Neuronal stem cell (in vitro differentiated cells): ENCODE measurements around the gene RNF215.

ENCODE experiments used
- DNase-seq: peaks from one replicate; pipeline ENCODE4 v3.0.0-alpha.2; 2013; ENCODE audit warnings: low spot score
- H2AFZ ChIP-seq: one replicate; pipeline ENCODE4 v1.6.1; 2013; ENCODE audit warnings: mild to moderate bottlenecking, low read length, inconsistent platforms
- H2AK5ac ChIP-seq: 2 replicates; pipeline ENCODE4 v1.6.1; 2013; ENCODE audit warnings: low read depth, mild to moderate bottlenecking, inconsistent platforms, low read length, moderate library complexity, mixed read lengths
- H2BK120ac ChIP-seq: 2 replicates; pipeline ENCODE4 v1.6.1; 2013; ENCODE audit warnings: low read depth, mild to moderate bottlenecking, inconsistent platforms, low read length, moderate library complexity, mixed read lengths
- H2BK12ac ChIP-seq: one replicate; pipeline ENCODE4 v1.6.1; 2013; ENCODE audit warnings: low read length, inconsistent platforms
- H2BK15ac ChIP-seq: 2 replicates; pipeline ENCODE4 v1.6.1; 2013; ENCODE audit warnings: mild to moderate bottlenecking, low read length, inconsistent platforms, mixed read lengths
- H2BK5ac ChIP-seq: one replicate; pipeline ENCODE4 v1.6.1; 2013; ENCODE audit warnings: inconsistent platforms, mild to moderate bottlenecking, low read length, moderate library complexity
- H3K14ac ChIP-seq: one replicate; pipeline ENCODE4 v1.6.1; 2013; ENCODE audit warnings: low read length, inconsistent platforms
- H3K18ac ChIP-seq: 2 replicates; pipeline ENCODE4 v1.6.1; 2013; ENCODE audit warnings: low read length, inconsistent platforms
- H3K23ac ChIP-seq: 2 replicates; pipeline ENCODE4 v1.6.1; 2013; ENCODE audit warnings: low read depth, mild to moderate bottlenecking, mixed read lengths, low read length, inconsistent platforms; ENCODE audit not compliant: poor library complexity
- H3K27ac ChIP-seq: replicated peaks from 3 replicates; pipeline ENCODE4 v1.5.1; 2013; ENCODE audit warnings: low read length, inconsistent platforms
- H3K27me3 ChIP-seq, 3 experiments: 2 replicates each; pipeline ENCODE4 v1.6.1; 2013; ENCODE audit warnings: low read length in 3 of 3, mild to moderate bottlenecking in 2 of 3, inconsistent platforms in 1 of 3, low read depth in 1 of 3, mixed read lengths in 1 of 3, moderate library complexity in 1 of 3; ENCODE audit not compliant: control insufficient read depth in 3 of 3, insufficient read depth in 3 of 3
- H3K36me3 ChIP-seq, 2 donors: replicated peaks in 1 of 2; 2 replicates each; pipeline ENCODE4 v1.6.1; 2013; ENCODE audit warnings: low read length in 2 of 2; ENCODE audit not compliant: control insufficient read depth in 2 of 2, insufficient read depth in 2 of 2
- H3K4ac ChIP-seq: 2 replicates; pipeline ENCODE4 v1.6.1; 2013; ENCODE audit warnings: inconsistent platforms, mild to moderate bottlenecking, low read length, moderate library complexity
- H3K4me1 ChIP-seq, 2 donors: 1 replicate in 1 of 2; 2 replicates in 1 of 2; pipeline ENCODE4 v1.6.1; 2013; ENCODE audit warnings: low read length in 2 of 2, low read depth in 1 of 2; ENCODE audit not compliant: control insufficient read depth in 2 of 2, insufficient read depth in 1 of 2
- H3K4me2 ChIP-seq: one replicate; pipeline ENCODE4 v1.6.1; 2013; ENCODE audit warnings: mild to moderate bottlenecking, low read length, inconsistent platforms; ENCODE audit not compliant: insufficient read depth, poor library complexity, severe bottlenecking
- H3K4me3 ChIP-seq, 2 donors: 2 replicates each; pipeline ENCODE4 v1.5.1; 2013; ENCODE audit warnings: low read length in 2 of 2, mild to moderate bottlenecking in 2 of 2, inconsistent platforms in 1 of 2, moderate library complexity in 1 of 2
- H3K79me1 ChIP-seq: one replicate; pipeline ENCODE4 v1.6.1; 2013; ENCODE audit warnings: low read depth, mild to moderate bottlenecking, inconsistent platforms, low read length, moderate library complexity
- H3K9ac ChIP-seq: one replicate; pipeline ENCODE4 v1.6.1; 2013; ENCODE audit warnings: mild to moderate bottlenecking, low read depth, low read length, inconsistent platforms; ENCODE audit not compliant: poor library complexity
- H3K9me3 ChIP-seq, 2 donors: replicated peaks in 1 of 2; 2 replicates each; pipeline versions ENCODE3 to v1.6.1; 2013; ENCODE audit warnings: low read length in 2 of 2, mild to moderate bottlenecking in 2 of 2, inconsistent platforms in 1 of 2, low read depth in 1 of 2, mixed read lengths in 1 of 2, moderate library complexity in 1 of 2; ENCODE audit not compliant: control insufficient read depth in 2 of 2, insufficient read depth in 1 of 2
- H4K8ac ChIP-seq: one replicate; pipeline ENCODE4 v1.6.1; 2013; ENCODE audit warnings: low read depth, mild to moderate bottlenecking, inconsistent platforms, low read length, moderate library complexity
- H4K91ac ChIP-seq: one replicate; pipeline ENCODE4 v1.6.1; 2013; ENCODE audit warnings: low read length, low read depth, mild to moderate bottlenecking, inconsistent platforms; ENCODE audit not compliant: poor library complexity
- WGBS, 2 donors: extraction: QIAGEN DNeasy Blood & Tissue Kit; methylation state at CpG; one replicate each; pipeline ENCODE4 v1.1.7; 2013; ENCODE audit warnings: missing lambda C conversion rate in 2 of 2, mixed read lengths in 1 of 2; ENCODE audit not compliant: insufficient read length in 2 of 2, insufficient replicate concordance in 1 of 2; ENCODE audit errors: extremely low coverage in 2 of 2; 5-methylcytosine and 5-hydroxymethylcytosine counted together

RNF215 gene

DNA sequence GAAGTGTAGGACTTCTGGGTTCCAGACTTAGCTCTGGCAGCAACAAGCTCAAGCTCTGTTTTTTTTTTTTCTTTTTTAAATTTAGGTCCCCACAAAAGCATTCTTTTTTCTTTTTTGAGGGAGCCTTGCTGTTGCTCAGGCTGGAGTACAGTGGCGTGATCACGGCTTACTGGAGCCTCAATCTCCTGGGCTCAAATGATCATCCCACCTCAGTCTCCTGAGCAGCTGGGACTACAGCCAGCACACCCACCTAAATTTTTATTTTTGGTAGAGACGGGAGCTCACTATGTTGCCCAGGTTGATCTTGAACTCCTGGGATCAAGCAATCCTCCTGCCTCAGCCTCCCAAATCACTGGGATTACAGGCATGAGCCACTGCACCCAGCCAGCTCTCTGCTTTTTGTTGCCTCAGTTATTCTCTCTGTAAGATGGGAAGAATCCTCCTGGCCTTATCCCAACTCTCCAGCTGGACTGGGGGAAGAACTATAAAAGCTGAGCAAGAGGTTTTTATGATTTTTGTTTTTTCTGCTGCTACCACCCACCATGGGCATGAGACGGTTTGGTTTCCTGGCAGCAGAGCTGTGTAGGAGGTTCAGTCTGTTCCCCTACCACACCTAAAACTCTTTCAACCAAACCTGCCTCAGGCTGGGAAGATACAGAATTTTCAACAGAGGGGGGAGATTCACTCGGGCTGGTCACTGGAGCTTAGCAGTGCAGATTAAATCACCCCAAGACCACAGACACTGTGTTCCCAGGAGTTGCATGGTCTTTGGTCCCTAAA, 26.7 kb upstream of the RNF215 start:
- H4K8ac ChIP-seq, result no peak overlapping the region
- H2BK5ac ChIP-seq, result no peak overlapping the region
- peaks cover 4 to 45% of the 10 kb centered on the region in 2 donors for H3K36me3 ChIP-seq
- no peak overlapping the region for H2BK15ac ChIP-seq
- no peak overlapping the region for H3K4ac ChIP-seq
- no peak overlapping the region for H3K4me2 ChIP-seq
- no CpG with 5 or more reads among the region's 5 CpGs for WGBS, 2 donors
- no peak overlapping the region for H2AK5ac ChIP-seq
- H2BK120ac ChIP-seq, result no peak overlapping the region
- H3K27ac ChIP-seq, result no peak overlapping the region
- H3K79me1 ChIP-seq, result no peaks in the 10 kb centered on the region
- no peaks in the 10 kb centered on the region for H3K27me3 ChIP-seq
- no peak overlapping the region for H2BK12ac ChIP-seq
- H3K4me3 ChIP-seq, result no peak overlapping the region
- no peak overlapping the region for H3K18ac ChIP-seq
- H2AFZ ChIP-seq, result no peak overlapping the region
- H3K14ac ChIP-seq, result no peak overlapping the region
- H3K4me1 ChIP-seq, result no peaks in the 10 kb centered on the region
- no peak overlapping the region for H4K91ac ChIP-seq
- no peak for DNase-seq
- no peak overlapping the region for H3K9ac ChIP-seq
- no peaks in the 10 kb centered on the region for H3K9me3 ChIP-seq
- no peak overlapping the region for H3K23ac ChIP-seq

DNA sequence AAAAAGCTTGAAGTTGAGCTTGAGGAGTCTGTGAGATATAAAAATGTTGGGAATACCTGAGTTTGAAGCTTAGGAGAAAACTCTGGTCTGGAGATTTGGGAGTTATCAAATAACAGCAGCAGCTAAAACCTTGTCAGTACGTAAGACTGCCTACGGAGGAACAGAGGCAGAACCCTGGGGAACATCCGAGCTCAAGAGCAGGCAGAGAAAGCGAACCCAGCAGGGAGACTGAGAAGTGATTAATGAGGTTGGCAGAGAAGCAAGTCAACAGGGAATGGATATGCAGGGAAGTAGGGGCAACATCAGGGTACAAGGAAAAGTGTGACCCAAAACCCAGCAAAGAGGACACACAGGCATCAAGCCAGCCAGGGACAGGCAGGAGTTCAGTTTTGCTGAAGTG, 25.8 kb upstream of the RNF215 start:
- Histone ChIP-seq H3K14ac (peak overlapping the region; percentile 71), H3K79me1 (no peaks in the 10 kb centered on the region), H3K4me3 (no peak overlapping the region), H2BK120ac (no peak overlapping the region), H2BK15ac (no peak overlapping the region), H3K23ac (no peak overlapping the region), H3K4me2 (no peak overlapping the region), H3K27ac (no peak overlapping the region), H3K4me1 (no peaks in the 10 kb centered on the region), H2BK12ac (no peak overlapping the region), H2BK5ac (no peak overlapping the region), H3K4ac (no peak overlapping the region), H2AK5ac (no peak overlapping the region), H3K36me3 (peaks cover 4 to 40% of the 10 kb centered on the region in 2 donors), H3K27me3 (no peaks in the 10 kb centered on the region), H4K8ac (no peak overlapping the region), H3K18ac (no peak overlapping the region), H2AFZ (no peak overlapping the region), H3K9ac (no peak overlapping the region), H3K9me3 (no peaks in the 10 kb centered on the region), H4K91ac (no peak overlapping the region)
- no CpG with 5 or more reads among the region's 4 CpGs for WGBS, 2 donors
- DNase-seq, result no peak

DNA sequence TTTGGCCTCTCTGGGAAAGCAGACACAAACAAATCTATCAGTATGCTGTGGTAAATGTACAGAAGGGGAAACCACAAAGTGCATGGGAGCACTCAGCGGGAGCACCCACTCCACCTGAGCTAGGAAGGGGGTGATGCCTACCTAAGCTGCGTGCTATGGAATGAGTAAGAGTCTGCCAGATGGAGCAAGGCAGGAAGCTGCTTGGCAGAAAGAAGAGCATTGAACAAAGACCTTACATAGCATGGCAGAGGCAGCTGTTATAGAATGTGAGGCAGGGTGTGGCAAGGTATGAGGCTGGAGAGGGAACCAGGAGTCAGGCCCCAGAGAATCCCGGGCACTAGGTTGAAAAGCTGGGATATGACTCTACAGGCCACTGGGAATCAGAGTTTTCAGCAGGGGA, 24.6 kb upstream of the RNF215 start:
- peaks cover 6 to 39% of the 10 kb centered on the region in 2 donors for H3K36me3 ChIP-seq
- DNase-seq, result no peak
- no peak overlapping the region for H3K23ac ChIP-seq
- H2BK12ac ChIP-seq, result no peak overlapping the region
- H2BK15ac ChIP-seq, result no peak overlapping the region
- no peaks in the 10 kb centered on the region for H3K79me1 ChIP-seq
- no peak overlapping the region for H3K18ac ChIP-seq
- H3K14ac ChIP-seq, result no peak overlapping the region
- H3K4me3 ChIP-seq, result no peak overlapping the region
- no peak overlapping the region for H3K4me2 ChIP-seq
- H2AFZ ChIP-seq, result no peak overlapping the region
- no peak overlapping the region for H4K91ac ChIP-seq
- no peaks in the 10 kb centered on the region for H3K4me1 ChIP-seq
- H3K9me3 ChIP-seq, result no peaks in the 10 kb centered on the region
- H2AK5ac ChIP-seq, result no peak overlapping the region
- no peak overlapping the region for H3K4ac ChIP-seq
- no CpG with 5 or more reads among the region's 3 CpGs for WGBS, 2 donors
- H3K27ac ChIP-seq, result no peak overlapping the region
- no peak overlapping the region for H4K8ac ChIP-seq
- no peak overlapping the region for H3K9ac ChIP-seq
- H3K27me3 ChIP-seq, result no peaks in the 10 kb centered on the region
- no peak overlapping the region for H2BK5ac ChIP-seq
- no peak overlapping the region for H2BK120ac ChIP-seq

DNA sequence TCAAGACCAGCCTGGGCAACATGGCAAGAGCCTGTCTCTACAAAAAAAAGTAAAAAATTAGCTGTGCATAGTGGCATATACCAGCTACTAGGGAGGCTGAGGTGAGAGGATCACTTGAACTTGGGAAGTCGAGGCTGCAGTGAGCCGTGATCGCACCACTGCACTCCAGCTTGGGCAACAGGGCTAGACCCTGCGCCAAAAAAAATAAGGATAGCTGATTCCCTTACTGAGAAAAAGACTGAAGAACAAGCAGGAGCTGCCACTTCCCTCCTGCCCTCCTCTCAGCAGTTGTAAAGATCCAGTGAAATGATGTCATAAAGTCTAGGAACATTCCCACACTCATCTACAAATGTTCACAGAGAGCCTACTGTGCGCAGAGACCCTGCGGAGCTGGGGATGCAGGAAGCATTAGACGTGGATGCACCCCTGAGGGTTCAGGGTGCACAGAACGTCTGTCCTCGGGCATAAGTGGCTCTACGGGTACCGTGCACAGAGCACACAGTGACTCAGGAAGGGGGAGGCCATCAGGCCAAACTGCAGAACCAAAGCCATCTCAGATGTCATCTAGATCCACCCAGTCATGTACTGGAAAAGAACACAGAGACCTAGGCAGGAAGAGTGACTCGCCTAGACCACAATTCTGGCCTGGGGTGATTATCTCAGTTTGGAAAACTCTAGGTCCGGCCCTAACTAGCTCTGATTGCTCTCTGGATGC, 21.3 kb upstream of the RNF215 start:
- no peak overlapping the region for H3K18ac ChIP-seq
- H3K9me3 ChIP-seq, result no peaks in the 10 kb centered on the region
- no peak overlapping the region for H4K8ac ChIP-seq
- H3K4ac ChIP-seq, result no peak overlapping the region
- no CpG with 5 or more reads among the region's 13 CpGs for WGBS, 2 donors
- no peak overlapping the region for H2BK120ac ChIP-seq
- H3K79me1 ChIP-seq, result no peaks in the 10 kb centered on the region
- no peak overlapping the region for H2AFZ ChIP-seq
- no peak overlapping the region for H2AK5ac ChIP-seq
- no peak overlapping the region for H3K4me2 ChIP-seq
- no peak for DNase-seq
- H3K27ac ChIP-seq, result no peak overlapping the region
- no peak overlapping the region for H4K91ac ChIP-seq
- H2BK15ac ChIP-seq, result no peak overlapping the region
- H2BK12ac ChIP-seq, result no peak overlapping the region
- peaks cover 0 to 2% of the 10 kb centered on the region in 2 donors for H3K4me1 ChIP-seq
- H3K27me3 ChIP-seq, result no peaks in the 10 kb centered on the region
- no peak overlapping the region for H3K14ac ChIP-seq
- no peak overlapping the region for H3K4me3 ChIP-seq
- no peak overlapping the region for H2BK5ac ChIP-seq
- peaks cover 2 to 20% of the 10 kb centered on the region in 2 donors for H3K36me3 ChIP-seq
- H3K9ac ChIP-seq, result no peak overlapping the region
- H3K23ac ChIP-seq, result no peak overlapping the region
